ENCODE measurements around the gene ADD1.

ADD1 gene

GRCh38 chr4:2828758-2829181, 14.9 kb upstream of the ADD1 start:
- Histone ChIP-seq H3K36me3 (peaks cover 67 to 100% (median 94%) of the 10 kb centered on the region in 11 experiments), H3K27ac (no peak overlapping the region), H3K27me3 (peaks cover 0 to 13% (median 0%) of the 10 kb centered on the region in 11 experiments; a peak in 2 of 22 replicates), H3K9ac (no peak overlapping the region), H3K9me3 (replicated peaks in 1 of 11) (no peaks in the 10 kb centered on the region), H4K20me1 (peaks cover 72 to 100% (median 100%) of the 10 kb centered on the region in 11 experiments), H3K4me1 (peaks cover 42 to 58% (median 44%) of the 10 kb centered on the region in 10 experiments), H3K4me3 (no peak overlapping the region), H3K4me2 (0 out of 22 replicates have a peak overlapping the region, but pooled peaks of 1 of the 11 experiments have one; percentile 9)
- no peak for TF ChIP-seq Cebpa-rat (IDR thresholded peaks at IDR 0.05)

DNA sequence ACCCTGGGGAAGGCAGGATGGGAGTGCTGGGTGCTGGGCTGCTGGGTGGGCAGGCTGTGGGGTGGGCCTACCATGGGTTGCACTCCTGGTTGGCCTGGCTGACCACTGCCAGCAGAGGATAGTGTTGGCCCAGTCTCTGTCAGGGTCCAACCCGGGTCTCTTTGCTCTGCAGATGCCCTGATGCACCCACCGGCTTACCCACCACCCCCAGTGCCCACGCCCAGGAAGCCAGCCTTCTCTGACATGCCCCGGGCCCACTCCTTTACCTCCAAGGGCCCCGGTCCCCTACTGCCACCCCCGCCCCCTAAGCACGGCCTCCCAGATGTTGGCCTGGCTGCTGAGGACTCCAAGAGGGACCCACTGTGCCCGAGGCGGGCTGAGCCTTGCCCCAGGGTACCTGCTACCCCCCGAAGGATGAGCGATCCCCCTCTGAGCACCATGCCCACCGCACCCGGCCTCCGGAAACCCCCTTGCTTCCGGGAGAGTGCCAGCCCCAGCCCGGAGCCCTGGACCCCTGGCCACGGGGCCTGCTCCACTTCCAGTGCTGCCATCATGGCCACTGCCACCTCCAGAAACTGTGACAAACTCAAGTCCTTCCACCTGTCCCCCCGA, 14.2 kb upstream of the ADD1 start:
- H3K27me3 ChIP-seq = peaks cover 0 to 13% (median 0%) of the 10 kb centered on the region in 11 experiments; a peak in 3 of 22 replicates
- TF ChIP-seq Cebpa-rat (IDR thresholded peaks at IDR 0.05) = no peak
- peaks cover 76 to 100% (median 100%) of the 10 kb centered on the region in 11 experiments for H4K20me1 ChIP-seq
- H3K36me3 ChIP-seq = peaks cover 60 to 100% (median 94%) of the 10 kb centered on the region in 11 experiments
- H3K4me1 ChIP-seq = peaks cover 48 to 61% (median 50%) of the 10 kb centered on the region in 10 experiments
- peak overlapping the region in 10 of 11 experiments; percentile 23 to 97 (median 92); a peak in 15 of 22 replicates for H3K4me2 ChIP-seq
- H3K9ac ChIP-seq = no peak overlapping the region
- H3K27ac ChIP-seq = no peak overlapping the region
- H3K9me3 ChIP-seq (replicated peaks in 1 of 11) = no peaks in the 10 kb centered on the region
- no peak overlapping the region for H3K4me3 ChIP-seq

DNA sequence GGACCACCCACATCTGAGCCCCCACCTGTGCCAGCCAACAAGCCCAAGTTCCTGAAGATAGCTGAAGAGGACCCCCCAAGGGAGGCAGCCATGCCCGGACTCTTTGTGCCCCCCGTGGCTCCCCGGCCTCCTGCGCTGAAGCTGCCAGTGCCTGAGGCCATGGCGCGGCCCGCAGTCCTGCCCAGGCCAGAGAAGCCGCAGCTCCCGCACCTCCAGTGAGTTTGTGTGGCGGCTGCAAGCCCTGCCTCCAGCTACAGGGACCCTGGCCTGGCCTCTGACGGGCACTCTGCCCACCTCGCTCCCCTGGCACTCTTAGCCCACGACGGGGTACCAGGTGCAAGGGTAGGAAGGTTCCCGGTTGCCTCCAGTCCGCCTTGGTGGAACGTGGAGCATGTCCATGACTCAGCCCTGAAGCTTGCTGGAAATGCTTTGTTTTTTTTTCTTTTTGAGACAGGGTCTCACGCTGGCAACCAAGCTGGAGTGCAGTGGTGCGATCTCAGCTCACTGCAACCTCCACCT, 13.7 kb upstream of the ADD1 start:
- Histone ChIP-seq H4K20me1 (peaks cover 76 to 100% (median 100%) of the 10 kb centered on the region in 11 experiments), H3K9me3 (replicated peaks in 1 of 11) (no peaks in the 10 kb centered on the region)

DNA sequence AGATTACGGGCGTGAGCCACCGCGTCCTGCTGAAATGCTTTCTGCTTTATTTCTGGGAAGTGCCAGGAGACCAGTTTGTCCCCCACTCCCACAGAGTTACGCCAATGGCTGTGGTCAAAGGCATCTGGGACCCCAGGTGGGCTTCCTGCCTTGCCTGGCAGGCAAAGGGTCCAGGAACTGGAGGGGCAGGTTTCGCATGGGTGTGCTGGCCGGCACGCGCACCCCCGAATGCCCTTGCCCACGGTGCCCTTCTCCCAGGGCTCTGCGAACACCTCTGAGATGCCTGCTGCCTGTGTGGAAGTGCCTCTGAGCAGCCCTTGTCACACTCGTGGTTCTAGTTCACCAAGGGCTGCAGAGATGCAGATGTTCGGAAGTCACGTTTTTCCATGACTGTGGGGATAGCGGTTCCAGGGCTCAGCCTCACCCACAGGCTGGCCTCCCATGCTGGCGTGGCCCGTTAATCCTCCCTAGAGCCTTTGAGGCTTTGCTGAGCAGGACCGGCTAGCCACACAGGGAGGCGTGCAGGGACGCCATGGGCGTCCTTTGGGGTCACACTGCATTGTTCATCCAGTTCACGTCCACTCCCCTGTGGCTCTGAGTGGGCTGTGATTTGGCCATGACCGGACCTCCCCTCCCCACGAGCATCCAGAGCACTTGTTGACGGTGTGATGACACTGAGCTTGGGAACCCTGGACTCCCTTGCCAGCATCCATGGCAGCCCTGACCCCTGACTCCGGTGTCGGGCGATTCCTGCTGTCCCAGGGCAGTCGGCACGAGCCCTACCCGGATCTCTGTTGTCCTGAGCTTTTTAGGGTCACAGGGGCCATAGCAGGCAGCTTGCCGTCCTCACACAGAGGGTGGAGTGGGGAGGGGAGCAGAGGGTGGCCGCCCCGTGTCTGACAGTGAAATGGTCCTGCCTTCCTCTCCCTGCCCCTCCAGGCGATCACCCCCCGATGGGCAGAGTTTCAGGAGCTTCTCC, 12.7 kb upstream of the ADD1 start:
- no peak overlapping the region for H3K4me3 ChIP-seq
- H3K9ac ChIP-seq = peak overlapping the region in 2 of 11 experiments; percentile 8 to 46; a peak in 1 of 22 replicates
- peaks cover 63 to 66% (median 65%) of the 10 kb centered on the region in 10 experiments for H3K4me1 ChIP-seq
- H3K27ac ChIP-seq = no peak overlapping the region
- no peaks in the 10 kb centered on the region for H3K9me3 ChIP-seq (replicated peaks in 1 of 11)
- peaks cover 0 to 13% (median 0%) of the 10 kb centered on the region in 11 experiments; a peak in 3 of 22 replicates for H3K27me3 ChIP-seq
- H4K20me1 ChIP-seq = peaks cover 77 to 100% (median 99%) of the 10 kb centered on the region in 11 experiments
- peak overlapping the region; percentile 65 to 97 (median 92) for H3K4me2 ChIP-seq
- peaks cover 45 to 100% (median 82%) of the 10 kb centered on the region in 11 experiments for H3K36me3 ChIP-seq
- no peak for TF ChIP-seq Cebpa-rat (IDR thresholded peaks at IDR 0.05)

More for the DNA sequence above, 13.7 kb upstream of the ADD1 start:
- peaks cover 0 to 13% (median 0%) of the 10 kb centered on the region in 11 experiments; a peak in 3 of 22 replicates for H3K27me3 ChIP-seq
- no peak overlapping the region for H3K27ac ChIP-seq
- no peak overlapping the region for H3K4me3 ChIP-seq
- H3K4me1 ChIP-seq = peaks cover 54 to 65% (median 56%) of the 10 kb centered on the region in 10 experiments
- peak overlapping the region; percentile 23 to 97 (median 92); a peak in 17 of 22 replicates for H3K4me2 ChIP-seq
- H3K36me3 ChIP-seq = peaks cover 54 to 100% (median 91%) of the 10 kb centered on the region in 11 experiments
- TF ChIP-seq Cebpa-rat (IDR thresholded peaks at IDR 0.05) = no peak
- H3K9ac ChIP-seq = no peak overlapping the region

GRCh38 chr4:2831611-2832308, 11.9 kb upstream of the ADD1 start:
- H3K9me3 ChIP-seq (replicated peaks in 1 of 11) = no peaks in the 10 kb centered on the region
- H3K4me1 ChIP-seq = peaks cover 71 to 75% (median 73%) of the 10 kb centered on the region in 10 experiments
- H3K4me2 ChIP-seq = peak overlapping the region; percentile 65 to 97 (median 92)
- peaks cover 40 to 100% (median 82%) of the 10 kb centered on the region in 11 experiments for H3K36me3 ChIP-seq
- TF ChIP-seq Cebpa-rat (IDR thresholded peaks at IDR 0.05) = no peak
- peak overlapping the region in 1 of 10 experiments; percentile 23; a peak in 2 of 20 replicates for H3K4me3 ChIP-seq
- peaks cover 71 to 100% (median 98%) of the 10 kb centered on the region in 11 experiments for H4K20me1 ChIP-seq
- peak overlapping the region in 6 of 11 experiments; percentile 7 to 51 (median 28); a peak in 6 of 22 replicates for H3K9ac ChIP-seq
- H3K27me3 ChIP-seq = peaks cover 0 to 13% (median 0%) of the 10 kb centered on the region in 11 experiments; a peak in 3 of 22 replicates
- peak overlapping the region in 3 of 11 experiments; percentile 8 to 39 (median 12); a peak in 3 of 22 replicates for H3K27ac ChIP-seq

DNA sequence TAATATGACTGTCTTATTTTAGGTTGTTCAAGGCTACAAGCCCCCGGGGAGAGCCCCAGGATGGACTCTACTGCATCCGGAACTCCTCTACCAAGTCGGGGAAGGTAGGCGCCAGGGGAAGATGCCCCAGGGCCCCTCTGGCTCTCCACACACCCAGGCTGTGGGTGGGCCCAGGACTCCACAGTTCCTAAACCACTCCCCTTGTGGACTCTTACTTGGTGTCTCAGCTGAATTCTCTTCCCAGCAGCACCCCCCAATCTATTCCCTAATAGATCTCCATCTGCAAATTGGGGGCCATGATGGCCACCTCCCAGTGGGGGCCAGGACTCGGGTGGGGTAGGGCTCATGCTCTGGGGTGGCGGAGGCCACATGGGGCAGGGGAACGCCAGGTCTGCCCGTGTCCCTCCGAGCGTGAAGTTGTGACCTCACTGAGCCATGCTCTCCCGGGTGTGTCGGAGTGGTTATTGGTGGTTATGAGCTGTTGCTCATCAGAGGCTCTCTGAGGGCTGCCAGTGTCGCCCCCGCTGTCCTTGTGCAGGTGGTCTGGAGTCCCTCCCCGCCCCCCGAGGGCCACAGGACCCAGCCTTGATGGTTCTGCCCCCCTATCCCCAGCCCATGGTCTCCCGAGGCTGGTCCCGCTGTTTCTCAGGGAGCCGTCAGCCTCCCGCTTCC, 11.2 kb upstream of the ADD1 start:
- H3K9me3 ChIP-seq (replicated peaks in 1 of 11) = no peaks in the 10 kb centered on the region
- H3K4me2 ChIP-seq = peak overlapping the region; percentile 65 to 97 (median 92)
- H3K4me3 ChIP-seq = peak overlapping the region in 2 of 10 experiments; percentile 14 to 23; a peak in 1 of 20 replicates
- peaks cover 0 to 13% (median 0%) of the 10 kb centered on the region in 11 experiments; a peak in 3 of 22 replicates for H3K27me3 ChIP-seq
- H3K36me3 ChIP-seq = peaks cover 33 to 98% (median 75%) of the 10 kb centered on the region in 11 experiments
- peaks cover 71 to 100% (median 94%) of the 10 kb centered on the region in 11 experiments for H4K20me1 ChIP-seq
- peaks cover 78 to 81% (median 80%) of the 10 kb centered on the region in 10 experiments for H3K4me1 ChIP-seq
- no peak for TF ChIP-seq Cebpa-rat (IDR thresholded peaks at IDR 0.05)
- peak overlapping the region in 6 of 11 experiments; percentile 7 to 51 (median 22); a peak in 7 of 22 replicates for H3K9ac ChIP-seq
- H3K27ac ChIP-seq = peak overlapping the region in 3 of 11 experiments; percentile 8 to 39 (median 12); a peak in 6 of 22 replicates

DNA sequence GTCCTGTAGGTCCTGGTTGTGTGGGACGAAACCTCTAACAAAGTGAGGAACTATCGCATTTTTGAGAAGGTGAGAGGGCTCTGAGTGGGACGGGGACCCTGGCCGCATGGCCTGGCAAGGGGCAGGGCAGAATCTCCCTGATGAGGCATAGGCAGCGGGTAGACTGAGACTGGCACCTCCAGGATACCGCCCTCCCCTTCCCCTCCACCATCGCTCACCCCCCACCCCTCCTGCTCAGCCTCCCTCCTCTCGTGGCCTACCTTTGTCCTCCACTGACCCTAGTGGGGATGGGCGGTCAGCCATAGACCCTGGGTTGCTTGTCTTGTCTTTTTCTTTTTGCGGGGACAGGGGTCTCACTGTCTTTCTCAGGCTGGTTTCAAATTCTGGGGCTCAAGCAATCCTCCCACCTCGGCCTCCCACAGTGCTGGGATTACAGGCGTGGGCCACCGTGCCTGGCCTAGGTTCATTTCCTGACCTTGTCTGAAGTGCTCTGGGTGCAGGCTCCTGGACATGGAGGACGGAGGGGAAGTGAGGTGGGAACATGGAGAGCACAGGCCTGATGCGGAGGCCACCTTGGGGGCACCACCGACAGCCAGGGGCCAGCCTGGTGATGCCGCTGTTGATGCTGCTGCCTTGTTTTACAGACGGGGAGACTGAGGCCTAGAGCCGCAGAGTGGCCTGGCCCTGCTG, 10.5 kb upstream of the ADD1 start:
- Histone ChIP-seq H3K4me1 (peaks cover 84 to 88% (median 87%) of the 10 kb centered on the region in 10 experiments), H3K27ac (peak overlapping the region in 1 of 11 experiments; percentile 8; a peak in 4 of 22 replicates), H4K20me1 (peaks cover 68 to 100% (median 87%) of the 10 kb centered on the region in 11 experiments), H3K9ac (peak overlapping the region in 2 of 11 experiments; percentile 9 to 51; a peak in 2 of 22 replicates), H3K4me2 (peak overlapping the region; percentile 85 to 97 (median 92)), H3K27me3 (peaks cover 0 to 13% (median 0%) of the 10 kb centered on the region in 11 experiments; a peak in 3 of 22 replicates), H3K4me3 (peak overlapping the region in 1 of 10 experiments; percentile 14; a peak in 1 of 20 replicates), H3K36me3 (peaks cover 26 to 91% (median 70%) of the 10 kb centered on the region in 11 experiments), H3K9me3 (replicated peaks in 1 of 11) (no peaks in the 10 kb centered on the region)
- no peak for TF ChIP-seq Cebpa-rat (IDR thresholded peaks at IDR 0.05)
